ENCODE data around the gene ADAM10.
A peak's percentile ranks its signal among the peaks of the same experiment; 100 is the strongest.
"Not testable (repeated sequence)": the region's sequence is repeated elsewhere in the genome, so short reads cannot be mapped to it uniquely, and the experiment has no call there.

ADAM10 gene, protein sequence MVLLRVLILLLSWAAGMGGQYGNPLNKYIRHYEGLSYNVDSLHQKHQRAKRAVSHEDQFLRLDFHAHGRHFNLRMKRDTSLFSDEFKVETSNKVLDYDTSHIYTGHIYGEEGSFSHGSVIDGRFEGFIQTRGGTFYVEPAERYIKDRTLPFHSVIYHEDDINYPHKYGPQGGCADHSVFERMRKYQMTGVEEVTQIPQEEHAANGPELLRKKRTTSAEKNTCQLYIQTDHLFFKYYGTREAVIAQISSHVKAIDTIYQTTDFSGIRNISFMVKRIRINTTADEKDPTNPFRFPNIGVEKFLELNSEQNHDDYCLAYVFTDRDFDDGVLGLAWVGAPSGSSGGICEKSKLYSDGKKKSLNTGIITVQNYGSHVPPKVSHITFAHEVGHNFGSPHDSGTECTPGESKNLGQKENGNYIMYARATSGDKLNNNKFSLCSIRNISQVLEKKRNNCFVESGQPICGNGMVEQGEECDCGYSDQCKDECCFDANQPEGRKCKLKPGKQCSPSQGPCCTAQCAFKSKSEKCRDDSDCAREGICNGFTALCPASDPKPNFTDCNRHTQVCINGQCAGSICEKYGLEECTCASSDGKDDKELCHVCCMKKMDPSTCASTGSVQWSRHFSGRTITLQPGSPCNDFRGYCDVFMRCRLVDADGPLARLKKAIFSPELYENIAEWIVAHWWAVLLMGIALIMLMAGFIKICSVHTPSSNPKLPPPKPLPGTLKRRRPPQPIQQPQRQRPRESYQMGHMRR

DNA sequence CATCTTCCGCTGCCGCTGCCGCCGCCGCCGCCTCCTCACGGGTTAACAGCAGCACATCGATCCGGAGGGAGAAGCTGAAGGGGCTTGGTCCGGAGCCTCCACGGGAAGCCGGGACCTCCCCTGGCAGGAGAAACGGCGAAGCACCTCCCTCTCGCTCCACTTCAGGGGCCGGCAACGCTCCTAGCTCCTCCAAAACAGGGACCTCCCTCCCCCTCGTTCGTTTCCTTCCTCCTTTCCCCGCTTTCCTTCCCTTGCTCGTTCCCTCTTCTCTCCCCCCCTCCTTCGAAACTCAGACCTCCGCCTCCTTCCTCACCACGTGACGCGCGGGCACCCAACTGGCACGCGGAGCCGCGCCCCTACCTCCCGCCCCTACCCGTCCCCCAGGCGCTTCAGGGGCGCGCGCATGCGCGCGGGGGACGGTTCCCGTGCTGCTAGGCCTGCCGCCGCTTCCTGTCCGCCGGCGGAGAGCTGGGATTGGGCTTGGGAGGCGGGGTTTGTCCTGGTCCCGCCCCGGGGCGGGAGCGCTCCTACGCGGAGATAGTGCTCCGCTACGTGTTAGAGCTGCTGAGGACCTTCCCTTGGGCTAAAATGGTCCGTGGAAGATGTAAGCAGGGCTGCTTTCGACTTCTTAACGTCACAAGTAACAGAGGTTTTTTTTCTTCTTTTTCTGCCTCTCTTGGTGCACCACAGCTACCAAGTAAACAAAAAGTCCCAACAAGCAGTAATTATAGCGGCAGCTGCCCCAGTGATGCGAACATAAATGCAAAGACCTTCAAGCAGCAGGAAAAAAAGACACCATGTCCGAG, at the start of gene ADAM10:
ADAM10 (minus strand) TSS at position 176 of the 806 bp plus-strand sequence; CDS start at position 3, 173 bp downstream.
- DNase-seq: peak; percentile 97 to 98

DNA sequence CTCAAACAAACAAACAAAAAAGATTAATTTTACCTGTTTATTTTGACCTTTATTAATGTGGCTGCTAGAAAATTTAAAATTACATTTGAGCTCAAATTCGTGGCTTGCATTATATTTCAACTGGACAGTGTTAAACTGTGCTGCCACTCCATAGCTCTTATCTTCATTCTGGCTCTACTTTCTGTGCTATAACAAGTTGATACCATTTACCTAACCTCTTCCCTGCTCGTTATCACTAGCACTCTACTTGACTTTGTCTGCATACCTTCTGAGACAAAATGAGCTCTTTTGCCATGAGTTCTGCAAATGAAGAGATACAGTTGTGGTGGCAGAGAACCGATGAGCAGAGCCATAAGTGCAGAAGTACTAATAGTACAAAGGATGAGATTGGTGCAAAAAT, 48.0 kb upstream of the ADAM10 start:
- no peak for DNase-seq

DNA sequence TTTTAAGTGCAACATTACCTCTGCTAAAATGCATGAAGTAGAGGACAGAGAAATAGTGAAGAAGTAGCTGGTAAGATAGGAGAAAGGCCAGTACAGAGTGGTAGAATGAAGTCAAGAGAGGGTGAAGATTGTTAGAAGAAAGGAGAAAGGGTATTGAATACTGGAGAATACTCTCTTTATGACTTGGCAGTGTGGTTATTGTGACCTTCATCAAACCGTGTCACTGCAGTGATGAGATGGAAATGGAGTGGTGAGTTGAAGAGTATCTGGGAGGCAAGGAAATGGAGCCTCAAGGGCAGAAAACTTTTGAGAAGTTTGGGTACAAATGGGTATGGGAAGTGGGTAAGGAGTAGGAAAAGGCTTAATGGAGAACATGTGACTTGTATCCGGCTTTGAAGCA, 46.3 kb upstream of the ADAM10 start:
- no peak for DNase-seq

DNA sequence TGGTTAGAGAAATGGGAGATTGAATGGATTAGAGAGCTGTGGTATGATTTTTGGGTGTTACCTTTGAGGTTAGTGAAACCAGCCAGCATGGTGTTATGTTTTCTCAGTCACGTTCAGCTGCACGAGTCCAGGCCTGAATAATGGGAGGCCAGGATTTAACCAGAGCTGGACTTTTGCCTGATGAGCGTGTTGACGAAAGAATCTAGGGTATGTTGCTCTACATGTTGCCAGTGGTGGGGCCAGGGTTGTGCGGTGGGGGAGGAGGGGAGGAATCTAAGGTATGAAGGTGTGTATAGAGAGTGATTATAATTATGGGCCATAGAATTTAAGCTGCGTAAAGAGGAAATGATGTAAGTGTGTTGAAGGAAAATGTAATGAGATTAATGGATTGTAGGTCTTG, 44.4 kb upstream of the ADAM10 start:
- no peak for DNase-seq

DNA sequence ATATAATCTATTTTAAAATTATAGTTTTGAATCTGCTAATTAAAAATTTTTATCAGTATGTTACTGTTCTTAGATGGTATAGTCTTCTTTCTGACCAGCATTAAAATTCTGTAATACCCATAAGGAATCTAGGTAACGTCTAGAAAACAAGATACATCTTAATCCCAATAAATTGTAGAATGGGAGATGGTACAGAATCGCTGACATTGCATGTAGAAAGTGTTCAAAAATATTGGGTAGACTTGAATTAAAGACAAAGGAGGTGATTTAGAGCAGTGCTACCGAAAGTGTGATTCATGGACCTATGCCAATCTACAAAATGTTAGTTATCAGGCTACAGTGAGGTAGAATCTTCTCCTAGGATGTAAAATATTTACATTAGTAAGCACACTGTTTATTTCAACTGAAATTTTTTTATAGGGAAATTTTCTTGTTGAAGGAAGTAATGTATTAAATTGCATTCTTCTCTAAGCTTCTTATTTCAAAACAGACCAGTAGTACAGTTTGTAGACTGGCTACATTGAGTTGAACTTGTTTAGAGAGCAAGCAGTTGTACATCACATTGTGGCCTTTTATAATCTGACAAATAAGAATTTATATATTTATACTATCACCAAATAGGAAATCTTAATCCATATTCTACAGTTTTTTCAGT, 38.7 kb upstream of the ADAM10 start:
- DNase-seq: no peak

DNA sequence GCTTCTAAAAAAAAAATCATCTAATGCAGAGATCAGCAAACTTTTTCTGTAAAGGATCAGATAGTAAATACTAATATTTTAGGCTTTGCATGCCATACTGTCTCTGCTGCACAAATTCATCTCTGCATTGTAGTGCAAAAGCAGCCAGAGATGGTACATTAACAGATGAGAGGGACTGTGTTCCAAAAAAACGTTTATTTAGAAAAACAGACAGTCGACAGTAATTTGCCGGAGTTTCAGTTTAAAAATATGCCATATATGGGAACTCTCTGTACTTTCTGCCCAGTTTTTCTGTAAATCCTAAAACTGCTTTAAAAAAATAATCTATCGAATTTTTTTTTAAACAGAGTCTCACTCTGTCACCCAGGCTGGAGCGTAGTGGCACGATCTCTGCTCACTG, 35.8 kb upstream of the ADAM10 start:
- DNase-seq: no peak

DNA sequence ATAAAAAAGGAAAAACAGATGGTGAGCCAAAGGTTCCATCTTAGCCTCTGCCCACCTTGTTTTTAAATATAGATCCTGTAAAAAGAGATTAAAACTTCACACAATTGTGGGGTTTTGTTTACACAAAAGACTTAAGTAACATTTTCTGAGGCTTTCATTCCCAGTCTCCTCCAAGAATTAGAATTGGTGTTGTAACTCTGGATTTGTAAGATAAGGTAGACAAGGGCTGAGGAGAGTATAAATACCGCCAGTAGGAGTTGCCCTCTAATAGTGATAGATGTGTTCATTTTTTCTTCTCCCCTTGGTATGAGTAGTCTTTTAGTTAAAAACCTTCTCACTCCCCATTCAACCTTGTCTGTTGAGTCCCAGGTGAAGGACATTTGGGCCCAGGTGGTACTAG, 30.0 kb upstream of the ADAM10 start:
- no peak for DNase-seq

DNA sequence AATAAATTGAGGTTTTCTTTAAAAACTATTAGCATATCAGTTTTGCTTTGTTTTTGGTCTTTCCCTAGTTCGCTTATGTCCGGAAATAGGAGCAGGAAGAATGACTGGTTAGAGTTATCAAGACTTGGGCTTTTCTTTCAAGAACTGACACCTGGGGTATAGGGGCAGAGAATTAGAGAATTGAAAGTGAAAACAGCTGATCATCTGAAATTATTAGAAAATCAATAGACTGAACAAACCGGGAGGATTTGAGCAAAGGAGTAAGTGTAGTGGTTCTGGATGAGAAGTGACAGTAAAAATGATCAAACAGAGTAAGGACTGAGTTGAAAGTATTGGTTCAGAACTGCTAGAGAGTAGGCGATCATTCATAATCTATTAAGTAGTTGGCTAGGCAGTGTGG, 27.6 kb upstream of the ADAM10 start:
- no peak for DNase-seq

DNA sequence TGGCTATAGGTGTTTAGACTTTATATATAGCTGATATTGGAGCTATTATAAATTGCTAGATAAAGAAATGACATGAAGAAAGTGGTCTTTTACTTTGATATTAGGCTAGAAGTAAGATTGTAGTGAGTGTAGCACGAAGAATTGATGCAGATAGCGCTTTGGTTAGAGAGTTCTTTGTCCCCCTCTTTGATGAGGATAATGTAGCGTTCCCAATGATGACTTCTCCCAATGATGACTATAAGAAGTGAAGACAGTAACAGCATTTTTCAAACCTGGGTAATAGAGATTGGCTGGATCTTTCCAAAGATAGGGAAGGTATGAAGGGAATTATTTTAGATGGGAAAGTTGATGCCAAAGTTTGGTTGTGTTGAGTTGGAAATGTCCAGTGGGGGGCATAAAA, 25.9 kb upstream of the ADAM10 start:
- DNase-seq: no peak

DNA sequence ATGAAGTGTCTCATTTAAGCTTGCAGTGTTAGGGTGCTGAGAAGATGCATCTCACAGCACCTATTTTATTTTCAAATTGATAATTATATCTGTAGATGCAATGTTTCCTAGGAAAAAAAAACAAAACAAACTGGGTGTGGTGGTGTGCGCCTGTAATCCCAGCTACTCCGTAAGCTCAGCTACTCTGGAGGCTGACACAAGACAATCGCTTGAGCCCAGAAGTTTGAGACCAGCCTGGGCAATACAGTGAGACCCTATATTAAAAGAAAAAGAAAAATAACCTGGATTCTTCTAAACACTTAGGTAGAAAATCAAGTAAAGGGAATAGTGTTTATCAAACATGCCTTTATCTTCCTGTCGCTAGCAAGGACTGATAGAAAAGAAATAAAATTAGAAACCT, 23.5 kb upstream of the ADAM10 start:
- DNase-seq: no peak

DNA sequence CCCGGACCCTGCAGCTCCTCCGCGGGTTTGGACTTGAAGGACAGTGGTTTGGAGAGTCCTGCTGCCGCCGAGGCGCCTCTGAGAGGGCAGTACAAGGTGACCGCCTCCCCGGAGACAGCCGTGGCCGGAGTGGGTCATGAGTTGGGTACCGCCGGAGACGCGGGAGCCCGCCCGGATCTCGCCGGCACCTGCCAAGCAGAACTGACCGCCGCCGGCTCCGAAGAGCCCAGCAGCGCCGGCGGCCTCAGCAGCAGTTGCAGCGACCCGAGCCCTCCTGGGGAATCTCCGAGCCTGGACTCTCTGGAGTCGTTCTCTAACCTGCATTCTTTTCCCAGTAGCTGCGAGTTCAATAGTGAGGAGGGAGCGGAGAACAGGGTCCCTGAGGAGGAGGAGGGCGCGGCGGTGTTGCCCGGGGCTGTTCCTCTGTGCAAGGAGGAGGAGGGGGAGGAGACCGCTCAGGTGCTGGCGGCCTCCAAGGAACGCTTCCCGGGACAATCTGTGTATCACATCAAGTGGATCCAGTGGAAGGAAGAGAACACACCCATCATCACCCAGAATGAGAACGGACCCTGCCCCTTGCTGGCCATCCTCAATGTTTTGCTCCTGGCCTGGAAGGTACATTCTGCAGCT, 22.2 kb upstream of the ADAM10 start:
- no peak for DNase-seq

DNA sequence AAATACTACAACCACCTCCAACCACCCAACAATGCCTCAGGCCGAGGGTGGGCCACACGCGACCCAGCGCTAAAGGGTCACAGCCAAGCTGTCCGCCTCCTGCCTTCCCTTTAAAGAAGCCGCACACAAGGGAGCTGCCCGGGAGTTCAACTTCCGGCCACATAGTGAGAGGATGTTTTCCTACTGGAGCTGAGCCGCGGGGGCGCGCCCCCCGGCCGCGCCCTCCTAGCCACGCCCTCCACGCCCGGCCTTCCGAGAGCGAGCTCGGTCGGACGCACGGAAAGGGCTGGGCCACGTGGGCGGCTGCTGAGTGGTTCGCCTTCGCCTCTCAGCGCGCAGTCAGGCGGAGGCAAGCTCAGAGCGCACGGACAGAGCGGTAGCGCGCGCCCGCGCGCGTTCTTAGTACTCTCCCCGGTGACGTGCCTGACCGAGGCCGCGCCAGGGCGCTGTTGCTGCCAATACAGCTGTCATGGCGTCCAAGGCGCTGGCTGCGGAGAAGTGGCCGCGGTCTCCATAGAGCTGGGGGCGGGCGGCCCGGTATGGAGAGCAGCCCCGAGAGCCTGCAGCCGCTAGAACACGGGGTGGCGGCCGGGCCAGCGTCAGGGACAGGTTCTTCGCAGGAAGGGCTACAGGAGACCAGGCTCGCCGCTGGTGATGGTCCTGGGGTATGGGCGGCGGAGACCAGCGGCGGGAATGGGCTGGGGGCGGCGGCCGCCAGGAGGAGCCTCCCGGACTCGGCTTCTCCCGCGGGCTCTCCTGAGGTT, 21.5 kb upstream of the ADAM10 start, which contains the start of gene MINDY2:
MINDY2 (plus strand) TSS at position 446 of the 764 bp plus-strand sequence; CDS start at position 540, 94 bp downstream.
- peak; percentile 96 for DNase-seq

DNA sequence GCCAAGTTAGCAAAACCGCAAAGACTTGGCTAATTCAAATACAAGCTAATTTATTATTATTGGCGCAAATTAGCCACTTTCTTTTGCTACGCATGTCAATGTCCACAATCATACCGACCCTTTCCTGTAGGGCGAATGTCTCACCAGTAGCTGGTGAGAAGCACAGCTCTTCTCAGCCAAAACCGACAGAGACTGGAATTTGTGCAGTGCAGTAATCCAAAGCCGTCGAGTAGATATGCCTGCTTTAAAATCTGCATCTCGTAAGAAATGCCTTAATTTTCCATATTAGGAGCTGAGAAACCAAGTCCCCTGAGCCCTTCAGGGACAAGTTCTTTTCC, 21.0 kb upstream of the ADAM10 start:
- peak; percentile 70 to 77 for DNase-seq

DNA sequence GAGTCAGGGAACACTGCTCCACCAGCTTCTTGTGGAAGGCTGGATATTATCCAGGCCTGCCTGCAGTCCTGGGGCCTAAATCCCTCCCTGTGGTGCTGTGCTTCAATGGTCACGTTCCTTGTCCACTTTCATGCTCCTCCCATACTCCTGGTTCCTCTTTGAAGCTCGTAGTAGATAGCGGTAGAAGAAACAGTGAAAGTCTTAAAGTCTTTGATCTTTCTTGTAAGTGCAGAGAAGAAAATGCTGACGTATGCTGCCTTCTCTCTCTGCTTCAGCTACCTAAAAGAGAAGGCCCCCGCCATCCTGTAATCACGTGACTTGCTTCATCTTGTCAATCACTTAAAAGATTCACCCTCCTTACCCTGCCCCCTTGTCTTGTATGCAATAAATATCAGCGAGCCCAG, 19.1 kb upstream of the ADAM10 start:
- DNase-seq: not testable (repeated sequence)

DNA sequence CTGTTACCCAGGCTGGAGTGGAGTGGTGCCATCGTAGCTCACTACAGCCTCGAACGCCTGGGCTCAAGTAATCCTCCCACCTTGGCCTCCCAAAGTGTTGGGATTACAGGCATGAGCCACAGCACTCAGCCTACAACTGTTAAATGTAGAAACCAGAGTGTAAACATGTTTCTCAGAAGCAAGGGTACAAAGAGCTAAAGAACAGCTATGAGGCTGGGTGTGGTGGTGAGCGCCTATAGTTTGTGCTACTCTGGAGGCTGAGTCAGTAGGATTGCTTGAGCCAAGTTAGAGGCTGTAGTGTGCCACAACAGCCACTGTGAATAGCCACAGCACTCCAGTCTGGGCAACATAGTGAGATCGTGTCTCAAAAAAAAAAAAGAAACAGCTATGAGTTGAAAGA, 16.8 kb upstream of the ADAM10 start:
- no peak for DNase-seq

DNA sequence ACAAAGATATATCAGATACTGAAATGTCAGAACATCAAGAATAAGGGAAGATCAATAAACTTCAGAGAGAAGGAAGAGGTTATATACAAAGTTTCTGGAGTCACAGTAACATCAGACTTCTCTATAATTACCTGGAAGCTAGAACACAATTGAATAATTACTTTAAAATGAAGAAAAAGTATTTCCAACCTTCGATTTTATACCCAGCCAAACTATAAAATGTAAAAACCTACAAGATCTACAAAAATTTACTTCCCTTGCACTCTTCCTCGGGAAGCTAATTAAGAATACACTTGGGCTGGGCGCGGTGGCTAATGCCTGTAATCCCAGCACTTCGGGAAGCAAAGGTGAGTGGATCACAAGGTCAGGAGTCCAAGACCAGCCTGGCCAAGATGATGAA, 15.0 kb upstream of the ADAM10 start:
- no peak for DNase-seq

DNA sequence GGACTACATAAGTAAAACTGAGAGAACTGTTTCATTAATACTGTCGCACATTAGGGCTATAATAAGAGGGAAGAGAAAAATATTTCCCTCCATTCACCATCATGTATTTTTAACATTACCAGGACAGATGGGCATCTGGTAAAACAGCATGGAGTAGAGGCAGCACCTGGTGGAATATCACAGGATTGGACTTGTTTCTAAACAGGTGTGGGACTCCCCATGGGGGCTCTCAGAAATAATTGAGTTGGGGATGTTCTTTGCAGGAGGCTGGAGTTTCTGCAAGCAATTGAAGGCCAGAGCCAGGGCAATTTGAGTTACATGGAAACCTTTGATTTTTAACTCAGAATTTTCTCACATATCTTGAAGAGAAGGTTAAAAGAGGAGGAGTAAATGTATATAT, 13.2 kb upstream of the ADAM10 start:
- DNase-seq: no peak

DNA sequence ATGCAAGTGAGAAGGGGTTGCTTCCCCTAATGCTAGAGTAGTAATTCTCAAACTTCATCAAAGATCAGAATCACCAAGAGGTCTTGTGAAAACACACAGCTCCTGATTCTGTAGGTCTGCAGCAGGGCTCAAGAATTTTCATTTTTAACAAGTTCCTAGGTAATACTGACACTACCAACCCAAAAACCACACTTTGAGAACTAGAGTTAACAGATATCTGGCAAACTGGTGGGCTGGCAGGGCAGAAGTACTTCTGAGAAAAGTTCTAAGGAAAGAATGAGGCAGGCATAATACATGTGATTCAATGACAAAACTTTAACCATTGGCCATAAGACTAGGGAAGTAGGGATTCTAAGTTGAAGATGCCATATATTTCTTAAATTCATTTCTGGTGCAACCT, 12.8 kb upstream of the ADAM10 start:
- DNase-seq: no peak

DNA sequence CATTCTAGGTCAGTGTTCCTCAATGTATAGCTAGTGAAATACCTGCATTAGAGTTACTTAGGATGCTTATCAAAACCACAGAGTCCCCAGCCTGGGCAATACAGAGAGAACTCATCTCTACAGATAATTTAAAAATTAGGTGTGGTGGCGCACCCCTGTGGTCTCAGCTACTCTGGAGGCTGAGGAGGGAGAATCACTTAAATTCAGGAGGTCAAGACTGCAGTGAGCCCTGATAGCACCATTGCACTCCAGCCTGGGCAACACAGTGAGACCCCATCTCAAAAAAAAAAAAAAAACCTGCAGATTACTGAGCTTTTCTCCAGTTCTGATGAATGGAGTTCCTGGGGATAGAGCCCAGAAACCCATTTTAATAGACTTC, 11.5 kb upstream of the ADAM10 start:
- peak; percentile 28 to 36 for DNase-seq

DNA sequence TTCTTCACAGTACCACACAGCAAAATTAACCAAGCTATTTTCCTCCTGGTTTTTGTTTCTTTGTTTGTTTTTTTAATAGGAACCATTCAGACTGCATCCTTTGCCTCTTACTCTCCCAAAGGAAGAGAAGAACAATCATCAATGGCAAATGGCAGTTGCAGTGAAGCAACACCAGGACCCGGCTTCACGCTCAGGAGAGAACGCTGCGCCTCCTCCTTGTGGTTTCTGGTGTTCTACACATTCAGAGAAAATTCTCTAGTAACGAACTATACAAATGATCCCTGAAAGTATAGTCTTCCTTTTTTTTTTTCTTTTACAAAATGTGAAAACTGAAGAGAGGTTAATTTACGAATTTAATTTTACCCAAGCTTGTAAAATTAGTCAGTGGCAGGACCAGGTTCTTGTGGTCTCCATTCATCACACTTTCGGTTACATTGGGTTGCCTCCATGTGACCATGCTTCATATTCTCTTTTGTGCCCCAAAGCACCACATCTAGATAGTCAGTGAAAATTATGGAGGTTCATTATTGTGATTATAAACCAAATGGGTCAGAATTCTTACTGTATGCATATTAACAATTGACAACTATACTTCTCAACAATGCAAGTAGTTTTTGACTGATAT, 11.0 kb upstream of the ADAM10 start:
- DNase-seq: peak; percentile 28 to 34

DNA sequence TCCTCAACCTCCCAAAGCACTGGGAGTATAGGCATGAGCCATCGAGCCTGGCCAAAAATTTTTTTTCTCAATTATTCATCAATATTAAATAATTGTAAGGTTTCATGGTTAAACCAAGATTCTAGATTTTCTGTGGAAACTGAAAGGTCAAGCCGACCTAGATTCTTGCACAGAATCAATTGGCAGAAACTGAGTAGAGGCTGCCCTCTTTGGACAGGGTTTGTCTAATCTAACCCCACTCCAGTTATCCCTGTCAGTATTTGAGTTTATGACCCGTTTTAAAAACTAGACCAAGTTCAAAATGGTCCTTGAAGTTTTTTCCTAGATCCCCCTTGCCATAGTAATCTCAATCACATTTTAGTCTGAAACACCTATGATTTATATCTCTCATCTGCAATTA, 8.6 kb upstream of the ADAM10 start:
- DNase-seq: peak in 1 of 2 experiments; percentile 12

All from AML-193 (cell line).